ENCODE data around the gene PLCD3. TPM values are rescaled to one million over a fixed set of nuclear protein-coding genes. Genes with fewer than 3 reads are reported as not detected.

The PLCD3 gene
- total and polyA plus RNA-seq, 2 of the 13 experiments (the other 11 are each of a cell fraction or from before 2014, with no cell fraction given): 11.3 to 39.1 TPM

- TF ChIP-seq ZNF281 (CRISPR knock-in tag; IDR thresholded peaks at IDR 0.05; ENCODE audit: borderline replicate concordance) (peak; percentile 95), RBM39 (IDR thresholded peaks at IDR 0.05; ENCODE audit: low read depth, low read length, poor library complexity, severe bottlenecking) (no peak), POLR2AphosphoS5 (IDR thresholded peaks at IDR 0.05; ENCODE audit: low read depth, low read length) (0 out of 2 replicates have a peak, but pooled peaks have one; percentile 41), ZNF414 (CRISPR knock-in tag; IDR thresholded peaks at IDR 0.05) (peak; percentile 96), SNAPC4 (CRISPR knock-in tag; IDR thresholded peaks at IDR 0.05) (no peak), MIER2 (CRISPR knock-in tag; IDR thresholded peaks at IDR 0.05) (0 out of 2 replicates have a peak, but pooled peaks have one; percentile 31), HINFP (CRISPR knock-in tag; IDR thresholded peaks at IDR 0.05; ENCODE audit: low read depth) (peak; percentile 85), NR2F1 (CRISPR knock-in tag; IDR thresholded peaks at IDR 0.05) (no peak), CBX5 (CRISPR knock-in tag; IDR thresholded peaks at IDR 0.05; ENCODE audit: borderline replicate concordance) (no peak), MIXL1 (CRISPR knock-in tag; IDR thresholded peaks at IDR 0.05) (peak; percentile 74; the same call in 1 of the 2 replicates), ZSCAN31 (CRISPR knock-in tag; IDR thresholded peaks at IDR 0.05; ENCODE audit: low read depth) (peak; percentile 85; the same call in 1 of the 2 replicates), BRF2 (CRISPR knock-in tag; IDR thresholded peaks at IDR 0.05) (peak; percentile 70; the same call in 1 of the 2 replicates), GMEB1 (CRISPR knock-in tag; IDR thresholded peaks at IDR 0.05; ENCODE audit: borderline replicate concordance) (peak; percentile 47; the same call in 1 of the 2 replicates)
Measured at GRCh38 chr17:45171338-45172231, 39.3 kb upstream of the PLCD3 start (continued).
